ENCODE data around the gene CDH19.
"Not testable (repeated sequence)": the region's sequence is repeated elsewhere in the genome, so short reads cannot be mapped to it uniquely, and the experiment has no call there.

CDH19 gene

GRCh38 chr18:66562279-66562678, 41.6 kb downstream of the CDH19 start:
- DNase-seq (ENCODE audit: low read depth) = no peak

- peak; percentile 3 for DNase-seq (ENCODE audit: low read depth)
Observed at GRCh38 chr18:66560094-66560493, 43.8 kb downstream of the CDH19 start.

GRCh38 chr18:66558773-66559172, 45.1 kb downstream of the CDH19 start:
- peak; percentile 25 for DNase-seq (ENCODE audit: low read depth)

GRCh38 chr18:66557091-66557490, 46.8 kb downstream of the CDH19 start:
- DNase-seq (ENCODE audit: low read depth) = no peak

- no peak for DNase-seq (ENCODE audit: low read depth)
Observed at GRCh38 chr18:66555585-66555984, 48.3 kb downstream of the CDH19 start.

- DNase-seq (ENCODE audit: low read depth) = peak; percentile 24
Observed at GRCh38 chr18:66553824-66554223, 50.1 kb downstream of the CDH19 start.

- no peak for DNase-seq (ENCODE audit: low read depth)
Observed at GRCh38 chr18:66550366-66550765, 53.5 kb downstream of the CDH19 start.

GRCh38 chr18:66548747-66549146, 55.1 kb downstream of the CDH19 start:
- no peak for DNase-seq (ENCODE audit: low read depth)

GRCh38 chr18:66534110-66534509, 69.8 kb downstream of the CDH19 start:
- no peak for DNase-seq (ENCODE audit: low read depth)

- DNase-seq (ENCODE audit: low read depth) = no peak
Observed at GRCh38 chr18:66533693-66534092, 70.2 kb downstream of the CDH19 start.

GRCh38 chr18:66523219-66523991, 80.5 kb downstream of the CDH19 start:
- DNase-seq (ENCODE audit: low read depth) = no peak

- no peak for DNase-seq (ENCODE audit: low read depth)
Observed at GRCh38 chr18:66513996-66514395, 89.9 kb downstream of the CDH19 start.

- peak; percentile 72 for DNase-seq (ENCODE audit: low read depth)
Observed at GRCh38 chr18:66511792-66512191, 92.1 kb downstream of the CDH19 start.

- no peak for DNase-seq (ENCODE audit: low read depth)
Observed at GRCh38 chr18:66511289-66511688, 92.6 kb downstream of the CDH19 start.

- DNase-seq (ENCODE audit: low read depth) = peak; percentile 33
Observed at GRCh38 chr18:66510357-66511045, 93.4 kb downstream of the CDH19 start.

- no peak for DNase-seq (ENCODE audit: low read depth)
Observed at GRCh38 chr18:66508937-66509336, 95.0 kb downstream of the CDH19 start.

- no peak for DNase-seq (ENCODE audit: low read depth)
Observed at GRCh38 chr18:66506178-66506577, 97.7 kb downstream of the CDH19 start.

GRCh38 chr18:66497351-66497750, 106.5 kb downstream of the CDH19 start:
- DNase-seq (ENCODE audit: low read depth) = no peak

- DNase-seq (ENCODE audit: low read depth) = peak; percentile 9
Observed at GRCh38 chr18:66495844-66496243, 108.0 kb downstream of the CDH19 start.

GRCh38 chr18:66473882-66474281, 130.0 kb downstream of the CDH19 start:
- no peak for DNase-seq (ENCODE audit: low read depth)

GRCh38 chr18:66466184-66466583, 137.7 kb downstream of the CDH19 start:
- DNase-seq (ENCODE audit: low read depth) = not testable (repeated sequence)

- DNase-seq (ENCODE audit: low read depth) = no peak
Observed at GRCh38 chr18:66461344-66461743, 142.5 kb downstream of the CDH19 start.

- DNase-seq (ENCODE audit: low read depth) = no peak
Observed at GRCh38 chr18:66457245-66457644, 146.6 kb downstream of the CDH19 start.

Measured in amniotic epithelial cell (primary cell).